OCI-LY3 (cell line): Measurements from ENCODE around the gene TENM4.

Experiments
- H2AFZ ChIP-seq: fragments of 200-600, 300-600 bp; shearing (Covaris generic); 2 replicates; pipeline ENCODE4 v1.6.0; 2014; ENCODE audit warnings: antibody characterized with exemption, low read depth, low read length
- H3K27ac ChIP-seq: fragments of 200-600, 300-600 bp; sonication (generic); 2 replicates; pipeline ENCODE4 v1.5.1; 2014; ENCODE audit warnings: mild to moderate bottlenecking, low read length, moderate library complexity, mixed read lengths
- H3K27me3 ChIP-seq: fragments of 200-600, 300-600 bp; sonication (generic); 2 replicates; pipeline ENCODE4 v1.6.1; 2014; ENCODE audit warnings: low read depth, low read length, mixed read lengths
- H3K36me3 ChIP-seq: fragments of 200-600, 300-600 bp; sonication (generic); replicated peaks from 2 replicates; pipeline ENCODE3; 2014; ENCODE audit warnings: low read depth, low read length, mixed read lengths
- H3K4me1 ChIP-seq: fragments of 300-600, 200-600 bp; sonication (generic); 2 replicates; pipeline ENCODE4 v1.6.1; 2014; ENCODE audit warnings: low read length, mixed read lengths
- H3K4me2 ChIP-seq: fragments of 200-600, 300-600 bp; sonication (generic); 2 replicates; pipeline ENCODE4 v1.6.1; 2014; ENCODE audit warnings: low read length, mixed read lengths
- H3K4me3 ChIP-seq: fragments of 300-600, 200-600 bp; sonication (generic); 2 replicates; pipeline ENCODE4 v1.5.1; 2014; ENCODE audit warnings: antibody characterized with exemption, mild to moderate bottlenecking, low read length, moderate library complexity
- H3K79me2 ChIP-seq: fragments of 300-600, 200-600 bp; shearing (Covaris generic); 2 replicates; pipeline ENCODE4 v1.6.1; 2014; ENCODE audit warnings: mild to moderate bottlenecking, low read length, mixed read lengths
- H3K9ac ChIP-seq: fragments of 300-600, 200-600 bp; shearing (Covaris generic); 2 replicates; pipeline ENCODE4 v1.6.0; 2014; ENCODE audit warnings: mild to moderate bottlenecking, low read length, moderate library complexity
- H3K9me3 ChIP-seq: fragments of 200-600, 300-600 bp; shearing (Covaris generic); 2 replicates; pipeline ENCODE4 v1.6.1; 2014; ENCODE audit warnings: low read length, mixed read lengths; ENCODE audit not compliant: insufficient read depth
- H4K20me1 ChIP-seq: fragments of 200-600, 300-600 bp; sonication (generic); 2 replicates; pipeline ENCODE4 v1.6.1; 2016; ENCODE audit warnings: low read length, mixed read lengths; ENCODE audit not compliant: insufficient read depth
- CTCF ChIP-seq: fragments of 200-600, 300-600 bp; sonication (generic); IDR thresholded peaks from 2 replicates; pipeline ENCODE4 v1.5.1; 2014; ENCODE audit warnings: antibody characterized with exemption, low read length, low read depth
- EZH2phosphoT487 ChIP-seq: fragments of 200-600 bp; shearing (Covaris generic); IDR thresholded peaks from 2 replicates; pipeline ENCODE4 v1.6.1; 2018; ENCODE audit warnings: antibody characterized with exemption, mixed run types, low read depth

The TENM4 gene

DNA sequence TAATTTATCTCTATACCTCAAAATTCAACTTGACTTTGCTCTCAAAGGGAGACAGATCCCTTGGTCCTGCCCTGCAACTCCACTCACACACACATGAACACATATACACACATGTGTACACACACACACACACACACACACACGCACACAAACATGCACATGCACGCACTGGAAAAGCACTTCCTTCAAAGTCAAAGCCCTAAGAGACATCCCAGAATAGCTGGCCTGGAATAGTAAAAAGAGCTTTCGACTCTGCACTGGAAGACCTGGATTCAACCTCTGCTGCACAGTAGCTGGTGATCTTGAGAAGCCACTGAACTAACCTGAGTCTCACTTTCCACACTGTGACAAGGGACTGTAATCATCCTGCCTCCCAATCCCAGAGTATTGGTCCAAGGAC is 26.8 kb downstream of the TENM4 start:
- H3K27ac ChIP-seq = no peak overlapping the region
- peaks cover 91% of the 10 kb centered on the region for H3K79me2 ChIP-seq
- no peak overlapping the region for H2AFZ ChIP-seq
- peaks cover 27% of the 10 kb centered on the region for H3K36me3 ChIP-seq
- H3K4me3 ChIP-seq = no peak overlapping the region
- no peaks in the 10 kb centered on the region for H3K27me3 ChIP-seq
- peaks cover 49% of the 10 kb centered on the region; the same call in 1 of the 2 replicates for H4K20me1 ChIP-seq
- no peak overlapping the region for H3K4me2 ChIP-seq
- peaks cover 6% of the 10 kb centered on the region; the same call in 1 of the 2 replicates for H3K9me3 ChIP-seq
- H3K4me1 ChIP-seq = peaks cover 46% of the 10 kb centered on the region
- H3K9ac ChIP-seq = no peak overlapping the region
- TF ChIP-seq EZH2phosphoT487 (no peak), CTCF (no peak)

- H4K20me1 ChIP-seq = peaks cover 42% of the 10 kb centered on the region; the same call in 1 of the 2 replicates
- peak overlapping the region; percentile 57 for H3K4me2 ChIP-seq
- H3K27me3 ChIP-seq = no peaks in the 10 kb centered on the region
- H3K9ac ChIP-seq = no peak overlapping the region; the same call in 1 of the 2 replicates
- H3K4me1 ChIP-seq = peaks cover 46% of the 10 kb centered on the region
- H3K79me2 ChIP-seq = peaks cover 87% of the 10 kb centered on the region
- H3K9me3 ChIP-seq = peaks cover 6% of the 10 kb centered on the region; the same call in 1 of the 2 replicates
- 0 out of 2 replicates have a peak overlapping the region, but pooled peaks have one; percentile 10 for H3K27ac ChIP-seq
- peaks cover 26% of the 10 kb centered on the region for H3K36me3 ChIP-seq
- no peak overlapping the region for H2AFZ ChIP-seq
- TF ChIP-seq EZH2phosphoT487 = no peak
- H3K4me3 ChIP-seq = peak overlapping the region; percentile 10
Measured at GRCh38 chr11:79413268-79413667, 27.6 kb downstream of the TENM4 start.

DNA sequence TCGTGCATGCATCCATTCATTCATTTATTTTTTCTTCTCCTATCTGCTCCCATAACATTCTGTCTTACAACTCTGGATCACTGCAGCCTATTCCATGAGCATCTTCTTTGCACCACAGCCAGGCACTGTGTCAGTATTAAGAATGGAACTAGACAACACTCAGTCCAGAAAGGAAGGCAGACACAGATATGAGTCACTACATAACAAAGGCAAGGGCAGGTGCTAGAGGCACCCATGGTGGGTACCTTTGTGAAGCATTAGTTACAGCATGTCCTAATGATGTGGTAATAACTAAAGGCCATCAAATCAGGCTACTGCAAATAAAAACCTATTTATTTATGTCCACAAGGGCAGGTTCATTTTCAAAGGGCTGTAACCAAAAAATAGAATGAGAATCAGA is 28.1 kb downstream of the TENM4 start:
- Histone ChIP-seq H3K36me3 (peaks cover 26% of the 10 kb centered on the region), H3K27ac (0 out of 2 replicates have a peak overlapping the region, but pooled peaks have one; percentile 10), H4K20me1 (peaks cover 41% of the 10 kb centered on the region; the same call in 1 of the 2 replicates), H2AFZ (no peak overlapping the region), H3K27me3 (no peaks in the 10 kb centered on the region), H3K4me3 (peak overlapping the region; percentile 10), H3K9me3 (peaks cover 6% of the 10 kb centered on the region; the same call in 1 of the 2 replicates), H3K9ac (no peak overlapping the region), H3K79me2 (peaks cover 88% of the 10 kb centered on the region), H3K4me2 (peak overlapping the region; percentile 57), H3K4me1 (peaks cover 46% of the 10 kb centered on the region)
- TF ChIP-seq EZH2phosphoT487 (no peak), CTCF (no peak)

- no peak overlapping the region for H3K4me3 ChIP-seq
- H3K79me2 ChIP-seq = peaks cover 84% of the 10 kb centered on the region
- H3K36me3 ChIP-seq = no peaks in the 10 kb centered on the region
- no peak overlapping the region for H3K9ac ChIP-seq
- H3K27me3 ChIP-seq = no peaks in the 10 kb centered on the region
- peaks cover 34% of the 10 kb centered on the region; the same call in 1 of the 2 replicates for H4K20me1 ChIP-seq
- TF ChIP-seq CTCF (no peak), EZH2phosphoT487 (no peak)
- no peaks in the 10 kb centered on the region for H3K9me3 ChIP-seq
- H3K4me2 ChIP-seq = no peak overlapping the region
- no peak overlapping the region for H2AFZ ChIP-seq
- no peak overlapping the region for H3K27ac ChIP-seq
- H3K4me1 ChIP-seq = peaks cover 79% of the 10 kb centered on the region
Measured at GRCh38 chr11:79409330-79409729, 31.5 kb downstream of the TENM4 start.
